Ishikawa (cell line): ENCODE data around the gene PHF21A.

Source experiments
- CEBPB ChIP-seq: IDR thresholded peaks from 2 replicates; pipeline ENCODE4 v1.6.1; 2012
- CREB1 ChIP-seq: IDR thresholded peaks from 2 replicates; pipeline ENCODE4 v1.6.1; 2012; ENCODE audit warnings: low read depth
- EGR1 ChIP-seq: IDR thresholded peaks from 2 replicates; pipeline ENCODE4 v1.6.1; 2012
- EP300 ChIP-seq: IDR thresholded peaks from 2 replicates; pipeline ENCODE4 v1.6.1; 2012; ENCODE audit warnings: borderline replicate concordance
- FOXM1 ChIP-seq: IDR thresholded peaks from 2 replicates; pipeline ENCODE4 v1.6.1; 2012; ENCODE audit warnings: low read depth, borderline replicate concordance
- NFIC ChIP-seq: IDR thresholded peaks from 2 replicates; pipeline ENCODE4 v1.6.1; 2012
- RAD21 ChIP-seq: IDR thresholded peaks from 2 replicates; pipeline ENCODE4 v1.6.1; 2012; ENCODE audit warnings: low read depth
- TAF1 ChIP-seq: IDR thresholded peaks from 2 replicates; pipeline ENCODE4 v1.6.1; 2012; ENCODE audit warnings: low read depth, mild to moderate bottlenecking
- TCF12 ChIP-seq: IDR thresholded peaks from 2 replicates; pipeline ENCODE4 v1.6.1; 2012; ENCODE audit warnings: low read depth
- TEAD4 ChIP-seq: IDR thresholded peaks from 2 replicates; pipeline ENCODE4 v1.6.1; 2012
- YY1 ChIP-seq: IDR thresholded peaks from 2 replicates; pipeline ENCODE4 v1.6.1; 2012; ENCODE audit warnings: low read depth
- ZBTB7A ChIP-seq: IDR thresholded peaks from 2 replicates; pipeline ENCODE4 v1.6.1; 2012; ENCODE audit warnings: low read depth
- TF ChIP-seq, protein P1 (sequence below): IDR thresholded peaks from 2 replicates; pipeline ENCODE4 v1.6.1; 2012; ENCODE audit warnings: low read depth, mild to moderate bottlenecking
- TF ChIP-seq, protein P2 (sequence below): IDR thresholded peaks from 2 replicates; pipeline ENCODE4 v1.6.1; 2012
- TF ChIP-seq, protein P3 (sequence below): IDR thresholded peaks from 2 replicates; pipeline ENCODE4 v1.6.1; 2012

The PHF21A gene

DNA sequence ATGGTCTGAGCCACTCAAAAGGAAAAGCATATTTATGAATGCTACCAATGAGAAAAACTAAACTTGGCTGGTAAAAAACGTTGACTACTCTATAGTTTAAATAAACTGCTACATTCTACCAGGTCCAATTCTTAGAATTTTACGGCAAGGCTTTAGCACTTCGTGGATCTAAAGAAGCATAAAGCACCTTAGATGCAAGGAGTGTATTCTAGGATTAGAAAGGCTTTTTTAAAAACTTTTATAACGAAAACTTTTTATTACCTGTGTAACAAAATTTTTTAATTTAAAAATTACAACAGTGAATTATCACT is 13.9 kb downstream of the PHF21A start:
- no peak for TF ChIP-seq CREB1

DNA sequence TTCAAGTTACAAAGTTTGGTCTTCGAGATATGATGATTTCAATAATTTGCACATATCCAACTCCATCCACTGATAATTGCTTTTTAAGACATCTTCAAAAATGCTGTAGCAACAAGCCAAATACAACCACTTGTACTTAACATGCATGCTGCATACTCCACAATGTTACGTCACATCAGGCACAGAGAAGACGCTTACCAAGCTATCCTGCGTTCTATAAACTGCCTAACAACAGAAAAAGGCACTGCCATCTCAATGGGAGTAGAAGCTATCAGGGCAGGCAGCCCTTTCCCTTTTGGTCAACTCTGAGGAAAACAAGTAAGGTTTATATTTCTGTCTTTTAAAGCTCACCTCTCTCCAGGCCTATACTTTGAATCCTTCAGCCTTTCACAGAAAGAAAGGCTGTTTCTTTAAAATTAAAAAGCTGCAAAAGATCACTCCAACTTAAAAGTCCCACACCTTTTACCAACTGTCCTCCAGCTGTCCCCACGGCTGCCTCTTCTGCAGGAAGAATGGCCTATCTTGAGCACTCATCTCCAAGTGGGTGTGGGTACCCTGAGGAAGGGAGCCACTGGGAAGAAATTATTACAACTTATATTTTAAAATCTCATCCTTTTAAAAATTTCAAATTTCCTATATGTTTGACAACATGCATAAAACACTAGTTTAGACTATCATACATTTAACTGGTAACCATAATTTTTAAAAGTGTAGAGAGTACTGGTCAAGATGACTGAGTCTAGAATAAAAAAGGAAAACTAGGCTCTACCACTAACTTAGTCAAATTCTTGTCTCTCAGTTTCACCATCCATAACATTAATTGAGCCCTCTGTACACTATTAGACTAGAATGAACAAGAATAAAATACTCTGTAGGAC is 14.5 kb downstream of the PHF21A start:
- TF ChIP-seq, protein P1, sequence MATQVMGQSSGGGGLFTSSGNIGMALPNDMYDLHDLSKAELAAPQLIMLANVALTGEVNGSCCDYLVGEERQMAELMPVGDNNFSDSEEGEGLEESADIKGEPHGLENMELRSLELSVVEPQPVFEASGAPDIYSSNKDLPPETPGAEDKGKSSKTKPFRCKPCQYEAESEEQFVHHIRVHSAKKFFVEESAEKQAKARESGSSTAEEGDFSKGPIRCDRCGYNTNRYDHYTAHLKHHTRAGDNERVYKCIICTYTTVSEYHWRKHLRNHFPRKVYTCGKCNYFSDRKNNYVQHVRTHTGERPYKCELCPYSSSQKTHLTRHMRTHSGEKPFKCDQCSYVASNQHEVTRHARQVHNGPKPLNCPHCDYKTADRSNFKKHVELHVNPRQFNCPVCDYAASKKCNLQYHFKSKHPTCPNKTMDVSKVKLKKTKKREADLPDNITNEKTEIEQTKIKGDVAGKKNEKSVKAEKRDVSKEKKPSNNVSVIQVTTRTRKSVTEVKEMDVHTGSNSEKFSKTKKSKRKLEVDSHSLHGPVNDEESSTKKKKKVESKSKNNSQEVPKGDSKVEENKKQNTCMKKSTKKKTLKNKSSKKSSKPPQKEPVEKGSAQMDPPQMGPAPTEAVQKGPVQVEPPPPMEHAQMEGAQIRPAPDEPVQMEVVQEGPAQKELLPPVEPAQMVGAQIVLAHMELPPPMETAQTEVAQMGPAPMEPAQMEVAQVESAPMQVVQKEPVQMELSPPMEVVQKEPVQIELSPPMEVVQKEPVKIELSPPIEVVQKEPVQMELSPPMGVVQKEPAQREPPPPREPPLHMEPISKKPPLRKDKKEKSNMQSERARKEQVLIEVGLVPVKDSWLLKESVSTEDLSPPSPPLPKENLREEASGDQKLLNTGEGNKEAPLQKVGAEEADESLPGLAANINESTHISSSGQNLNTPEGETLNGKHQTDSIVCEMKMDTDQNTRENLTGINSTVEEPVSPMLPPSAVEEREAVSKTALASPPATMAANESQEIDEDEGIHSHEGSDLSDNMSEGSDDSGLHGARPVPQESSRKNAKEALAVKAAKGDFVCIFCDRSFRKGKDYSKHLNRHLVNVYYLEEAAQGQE, result no peak
- TF ChIP-seq TCF12, result no peak
- TF ChIP-seq CREB1, result no peak
- TF ChIP-seq, protein P2, sequence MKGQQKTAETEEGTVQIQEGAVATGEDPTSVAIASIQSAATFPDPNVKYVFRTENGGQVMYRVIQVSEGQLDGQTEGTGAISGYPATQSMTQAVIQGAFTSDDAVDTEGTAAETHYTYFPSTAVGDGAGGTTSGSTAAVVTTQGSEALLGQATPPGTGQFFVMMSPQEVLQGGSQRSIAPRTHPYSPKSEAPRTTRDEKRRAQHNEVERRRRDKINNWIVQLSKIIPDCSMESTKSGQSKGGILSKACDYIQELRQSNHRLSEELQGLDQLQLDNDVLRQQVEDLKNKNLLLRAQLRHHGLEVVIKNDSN, result no peak
- TF ChIP-seq ZBTB7A, result no peak
- no peak for TF ChIP-seq RAD21
- TF ChIP-seq NFIC, result no peak
- no peak for TF ChIP-seq CEBPB
- TF ChIP-seq TAF1, result no peak
- no peak for TF ChIP-seq TEAD4
- TF ChIP-seq, protein P3, sequence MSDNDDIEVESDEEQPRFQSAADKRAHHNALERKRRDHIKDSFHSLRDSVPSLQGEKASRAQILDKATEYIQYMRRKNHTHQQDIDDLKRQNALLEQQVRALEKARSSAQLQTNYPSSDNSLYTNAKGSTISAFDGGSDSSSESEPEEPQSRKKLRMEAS, result no peak
- TF ChIP-seq FOXM1, result no peak

DNA sequence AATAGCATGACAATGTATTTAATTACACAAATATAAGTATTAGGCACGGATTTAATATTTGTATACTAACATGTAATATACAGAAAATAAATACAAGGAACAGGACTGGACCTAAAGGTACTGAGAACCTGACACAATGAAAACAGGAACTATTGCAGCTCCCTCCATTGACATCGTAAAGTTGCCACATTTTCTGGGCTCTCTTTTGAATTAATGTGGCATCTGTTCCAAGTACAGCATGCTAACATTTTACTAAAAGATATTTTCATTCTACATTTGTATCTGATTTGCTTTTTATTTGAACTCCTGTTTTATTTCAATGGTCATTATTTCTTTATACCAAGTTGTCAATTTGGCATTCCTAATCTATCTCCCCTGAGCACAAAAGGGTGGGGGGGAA is 15.3 kb downstream of the PHF21A start:
- TF ChIP-seq TEAD4, result no peak
- no peak for TF ChIP-seq RAD21
- no peak for TF ChIP-seq EGR1

DNA sequence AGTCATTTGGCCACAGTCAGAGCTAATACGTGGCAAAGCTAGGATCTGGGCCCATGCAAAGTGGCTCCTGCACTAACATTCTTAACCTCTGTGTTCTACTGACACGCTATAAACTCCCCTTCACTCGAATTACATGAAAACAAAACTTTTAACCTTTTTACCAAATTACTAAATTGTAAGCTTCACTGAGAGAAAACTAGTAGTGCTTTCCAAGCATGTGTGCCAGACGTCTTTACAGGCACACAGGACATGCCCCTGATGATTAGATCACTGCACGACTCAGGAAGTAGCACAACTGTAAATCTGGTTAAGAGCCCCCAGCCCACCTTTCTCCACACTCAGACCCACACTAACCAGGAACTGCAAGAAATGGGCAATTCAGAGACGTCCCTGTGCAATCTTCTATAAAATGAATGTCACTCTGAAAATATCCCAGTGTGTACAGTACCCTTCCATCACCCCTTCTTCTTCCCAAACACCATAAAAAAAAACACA is 16.1 kb downstream of the PHF21A start:
- no peak for TF ChIP-seq CEBPB
- TF ChIP-seq, protein P3, result no peak
- TF ChIP-seq TCF12, result no peak
- no peak for TF ChIP-seq TEAD4
- TF ChIP-seq YY1, result no peak
- TF ChIP-seq, protein P1, result no peak
- TF ChIP-seq ZBTB7A, result no peak
- TF ChIP-seq EGR1, result no peak
- TF ChIP-seq NFIC, result no peak
- TF ChIP-seq, protein P2, result no peak
- TF ChIP-seq FOXM1, result no peak
- no peak for TF ChIP-seq EP300
- TF ChIP-seq CREB1, result no peak
- no peak for TF ChIP-seq TAF1
- TF ChIP-seq RAD21, result no peak

DNA sequence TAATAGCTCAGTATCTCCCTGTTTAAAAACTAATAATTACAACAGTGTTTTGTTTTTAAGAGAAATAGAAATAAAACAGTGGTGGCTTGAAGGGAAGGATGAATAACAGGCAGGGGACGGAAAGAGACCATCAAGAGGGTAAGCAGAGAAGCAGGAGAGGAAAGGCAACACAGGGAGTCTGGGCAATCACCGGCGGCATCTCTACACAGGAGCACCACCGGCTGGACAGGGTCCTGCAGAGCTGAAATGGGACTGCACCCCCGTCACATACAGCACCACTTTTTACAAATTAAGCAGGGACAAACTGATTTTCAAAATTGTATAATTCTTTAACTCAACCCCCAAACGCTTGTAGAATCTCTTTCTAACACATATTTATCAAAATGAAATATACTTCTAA is 18.4 kb downstream of the PHF21A start:
- TF ChIP-seq EP300 (no peak), CREB1 (no peak), TEAD4 (no peak), YY1 (no peak), RAD21 (no peak)
- TF ChIP-seq, protein P2, result no peak

DNA sequence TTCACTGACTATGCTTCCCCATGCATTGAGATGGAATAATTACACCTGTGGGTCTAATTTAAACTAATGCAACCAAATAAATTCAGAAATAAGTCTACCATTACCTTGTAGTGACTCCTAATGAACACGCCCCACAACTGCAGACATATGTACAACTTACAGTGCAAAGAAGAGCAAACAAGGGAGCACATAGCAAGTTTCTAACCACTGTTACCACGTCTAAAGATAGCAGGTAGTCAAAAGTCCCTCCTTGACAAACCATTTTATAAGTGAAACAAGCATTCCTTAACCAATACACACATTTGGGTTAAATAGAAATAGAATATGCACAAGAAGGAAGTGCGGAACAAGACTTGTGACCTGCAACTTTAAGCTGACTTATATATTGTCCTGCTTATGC is 20.6 kb downstream of the PHF21A start:
- TF ChIP-seq NFIC, result no peak
- TF ChIP-seq, protein P2, result no peak
- TF ChIP-seq CREB1, result no peak
- TF ChIP-seq EP300, result no peak
- TF ChIP-seq TCF12, result no peak
- no peak for TF ChIP-seq CEBPB
- no peak for TF ChIP-seq EGR1
- TF ChIP-seq, protein P3, result no peak
- no peak for TF ChIP-seq TEAD4
- TF ChIP-seq, protein P1, result no peak
- no peak for TF ChIP-seq RAD21
- TF ChIP-seq YY1, result no peak
- no peak for TF ChIP-seq TAF1
- no peak for TF ChIP-seq ZBTB7A
- TF ChIP-seq FOXM1, result no peak
